ENCODE measurements around the gene SIPA1L3.

The SIPA1L3 gene

DNA sequence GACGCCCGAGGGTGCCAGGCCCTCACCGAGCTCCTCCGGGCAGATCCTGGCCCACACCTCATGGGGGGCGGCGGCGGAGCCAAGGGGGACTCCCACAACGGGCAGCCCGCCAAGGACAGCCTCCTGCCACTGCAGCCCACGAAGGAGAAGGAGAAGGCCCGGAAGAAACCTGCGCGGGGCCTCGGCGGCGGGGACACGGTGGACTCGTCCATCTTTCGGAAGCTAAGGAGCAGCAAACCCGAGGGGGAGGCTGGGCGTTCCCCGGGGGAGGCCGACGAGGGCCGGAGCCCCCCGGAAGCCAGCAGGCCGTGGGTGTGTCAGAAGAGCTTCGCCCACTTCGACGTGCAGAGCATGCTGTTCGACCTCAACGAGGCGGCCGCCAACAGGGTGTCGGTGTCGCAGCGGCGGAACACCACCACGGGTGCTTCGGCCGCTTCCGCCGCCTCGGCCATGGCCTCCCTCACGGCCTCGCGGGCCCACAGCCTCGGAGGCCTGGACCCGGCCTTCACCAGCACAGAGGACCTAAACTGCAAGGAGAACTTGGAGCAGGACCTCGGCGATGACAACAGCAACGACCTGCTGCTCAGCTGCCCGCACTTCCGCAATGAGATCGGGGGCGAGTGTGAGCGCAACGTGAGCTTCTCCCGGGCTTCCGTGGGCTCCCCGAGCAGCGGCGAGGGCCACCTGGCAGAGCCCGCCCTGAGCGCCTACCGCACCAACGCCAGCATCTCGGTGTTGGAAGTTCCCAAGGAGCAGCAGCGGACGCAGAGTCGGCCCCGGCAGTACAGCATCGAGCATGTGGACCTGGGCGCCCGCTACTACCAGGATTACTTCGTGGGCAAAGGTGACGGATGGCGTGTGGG, 175.5 kb downstream of the SIPA1L3 start:
- no peak for DNase-seq (ENCODE audit: low read depth)
- no peak overlapping the region for H3K4me3 ChIP-seq (ENCODE audit: low read depth, low read length)
- TF ChIP-seq CTCF (conservative IDR thresholded peaks at IDR 0.05; ENCODE audit: low read depth, low read length): no peak

DNA sequence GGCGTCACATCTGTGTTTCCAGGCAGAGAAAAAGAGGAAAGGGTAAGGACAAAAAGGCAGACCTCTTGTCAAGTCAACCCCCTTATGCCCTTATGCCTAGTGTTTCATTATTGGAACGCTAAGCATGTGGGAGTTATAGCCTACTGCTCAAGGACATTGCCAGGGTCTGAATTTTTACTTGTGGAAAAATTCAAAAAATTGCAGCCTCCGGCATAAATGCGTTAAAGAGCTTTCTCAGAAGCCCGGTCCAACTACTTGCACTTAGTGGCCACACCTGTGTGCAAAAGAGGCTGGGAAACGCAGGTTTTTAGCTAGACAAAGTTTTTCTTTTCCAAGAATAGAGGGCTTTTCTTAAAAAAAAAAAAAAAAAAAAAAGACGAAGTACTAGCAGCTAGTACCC, 177.2 kb downstream of the SIPA1L3 start:
- no peak overlapping the region for H3K4me3 ChIP-seq (ENCODE audit: low read depth, low read length)
- no peak for TF ChIP-seq CTCF (conservative IDR thresholded peaks at IDR 0.05; ENCODE audit: low read depth, low read length)
- no peak for DNase-seq (ENCODE audit: low read depth)

DNA sequence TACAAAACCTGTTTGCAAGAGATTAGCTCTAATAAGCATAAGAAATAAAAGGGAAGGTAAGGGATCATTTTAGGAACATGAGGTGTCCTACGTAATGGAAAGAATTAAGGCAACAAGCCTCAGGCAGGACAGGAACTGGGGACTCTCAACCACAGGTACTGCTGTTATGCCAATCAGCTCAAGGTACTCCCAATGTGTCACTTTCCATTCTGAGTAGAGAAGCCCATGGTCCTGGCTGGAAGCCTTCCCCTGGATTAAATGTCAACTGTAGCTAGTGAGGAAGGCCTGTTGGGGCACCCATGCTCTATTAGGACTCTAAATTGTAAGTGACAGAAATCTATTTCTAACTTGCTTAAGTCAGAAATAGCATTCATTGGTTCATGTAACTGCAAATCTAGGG, 182.4 kb downstream of the SIPA1L3 start:
- TF ChIP-seq CTCF (conservative IDR thresholded peaks at IDR 0.05; ENCODE audit: low read depth, low read length): no peak
- H3K4me3 ChIP-seq (ENCODE audit: low read depth, low read length): no peak overlapping the region
- no peak for DNase-seq (ENCODE audit: low read depth)

DNA sequence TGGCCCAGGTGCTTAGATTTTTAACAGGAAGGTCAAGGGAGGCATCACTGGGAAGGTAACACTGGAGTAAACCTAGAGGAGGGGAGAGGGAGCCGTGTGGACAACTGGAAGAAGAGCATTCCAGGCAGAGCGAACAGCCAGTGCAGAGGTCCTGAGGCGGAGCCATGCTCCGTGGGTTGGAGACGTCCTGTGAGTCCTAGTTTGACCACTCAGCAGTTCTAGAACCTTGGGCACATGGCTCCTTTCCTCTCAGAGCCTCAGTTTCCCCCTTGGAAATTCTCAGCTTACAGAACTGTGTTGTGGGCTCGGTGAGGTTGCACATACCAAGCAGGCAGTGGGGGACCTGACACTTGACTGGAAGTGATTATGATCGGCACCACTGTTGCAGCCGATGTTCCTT, 186.1 kb downstream of the SIPA1L3 start:
- TF ChIP-seq CTCF (conservative IDR thresholded peaks at IDR 0.05; ENCODE audit: low read depth, low read length): no peak
- no peak overlapping the region for H3K4me3 ChIP-seq (ENCODE audit: low read depth, low read length)
- no peak for DNase-seq (ENCODE audit: low read depth)

- DNase-seq (ENCODE audit: low read depth): no peak
- no peak for TF ChIP-seq CTCF (conservative IDR thresholded peaks at IDR 0.05; ENCODE audit: low read depth, low read length)
- H3K4me3 ChIP-seq (ENCODE audit: low read depth, low read length): no peak overlapping the region
These were observed 186.6 kb downstream of the SIPA1L3 start for GRCh38 chr19:38093587-38093986.

- H3K4me3 ChIP-seq (ENCODE audit: low read depth, low read length): no peak overlapping the region
- DNase-seq (ENCODE audit: low read depth): peak; percentile 80
- peak; percentile 86 for TF ChIP-seq CTCF (conservative IDR thresholded peaks at IDR 0.05; ENCODE audit: low read depth, low read length)
These were observed 188.7 kb downstream of the SIPA1L3 start for GRCh38 chr19:38095411-38096308.

Measured in choroid plexus epithelial cell (primary cell).